Colonic mucosa (tissue), 4 donors: ENCODE data around the gene DPP10. TPM values are rescaled to one million over a fixed set of nuclear protein-coding genes. Genes with fewer than 3 reads are reported as not detected.

Source experiments
- DNase-seq: peaks from one replicate; pipeline ENCODE4 v3.0.0-alpha.2; 2020
- H3K27ac ChIP-seq: fragments of 200-600 bp; one replicate; pipeline ENCODE4 v1.8.0; 2021
- H3K27me3 ChIP-seq: fragments of 200-600 bp; one replicate; pipeline ENCODE4 v1.8.0; 2021
- H3K36me3 ChIP-seq: fragments of 200-600 bp; one replicate; pipeline ENCODE4 v1.8.0; 2021
- H3K4me1 ChIP-seq: fragments of 200-600 bp; one replicate; pipeline ENCODE4 v1.8.0; 2021; ENCODE audit warnings: mild to moderate bottlenecking
- H3K4me3 ChIP-seq: fragments of 200-600 bp; one replicate; pipeline ENCODE4 v1.8.0; 2021
- H3K9ac ChIP-seq, 2 donors: one replicate each; pipeline ENCODE4 v1.7.0; 2013; ENCODE audit warnings: control low read depth in 2 of 2, low read depth in 2 of 2, low read length in 2 of 2
- H3K9me3 ChIP-seq: fragments of 200-600 bp; one replicate; pipeline ENCODE4 v1.8.0; 2021
- intact Hi-C: fragments of 100-400 bp; cut with DNase I; formaldehyde crosslinking; loops from one replicate; pipeline ENCODE4 v1.14.1; 2022
- total RNA-seq, 2 donors: library from RNA; stranded (reverse); fragmentation: NEBNext Ultra II Directional in 1 of 2; extraction: Animal tissue kit (Norgen Biotek cat#: 25700) in 1 of 2; gene quantifications; one replicate each; pipeline ENCODE4 v1.2.1, GENCODE V29; 2021
- TF ChIP-seq, protein P1 (sequence below): fragments of 200-600 bp; IDR thresholded peaks from one replicate; pipeline ENCODE4 v1.8.0; 2022; ENCODE audit warnings: antibody characterized with exemption, mild to moderate bottlenecking
- donor health status: healthy.
- donor health status: DM: no; HTN: no; CAD: no.
- donor health status: DM: no; HTN: no; CAD: no.

DPP10 gene
- total RNA-seq, 2 donors from 2014 or later, result 6.0 to 8.1 TPM

DNA sequence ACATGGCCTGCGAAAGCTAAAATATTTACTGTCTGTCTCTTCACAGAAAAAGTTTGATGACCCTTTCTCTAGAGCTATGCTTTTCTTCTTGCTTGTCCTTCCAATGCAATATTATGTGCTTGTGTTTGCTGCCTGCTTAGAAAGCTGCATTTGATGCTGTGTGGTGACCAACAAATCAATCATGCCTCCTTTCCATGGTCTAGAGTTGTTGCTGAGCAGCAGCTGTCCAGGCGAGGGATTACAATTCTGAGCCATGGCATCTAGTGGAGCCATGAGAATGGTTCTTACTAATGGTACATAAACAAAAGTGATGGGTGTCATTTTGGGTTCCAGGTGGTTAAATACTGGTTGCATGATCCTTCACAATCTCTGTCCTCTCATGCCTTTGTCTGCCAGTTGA is 1142.1 kb downstream of the DPP10 start:
- no peaks in the 10 kb centered on the region for H3K4me1 ChIP-seq
- no peaks in the 10 kb centered on the region for H3K36me3 ChIP-seq
- no peak overlapping the region for H3K27ac ChIP-seq
- intact Hi-C loops, result no loop called here
- peak overlapping the region in 1 of 2 donors; percentile 17 for H3K9ac ChIP-seq
- TF ChIP-seq, protein P1, sequence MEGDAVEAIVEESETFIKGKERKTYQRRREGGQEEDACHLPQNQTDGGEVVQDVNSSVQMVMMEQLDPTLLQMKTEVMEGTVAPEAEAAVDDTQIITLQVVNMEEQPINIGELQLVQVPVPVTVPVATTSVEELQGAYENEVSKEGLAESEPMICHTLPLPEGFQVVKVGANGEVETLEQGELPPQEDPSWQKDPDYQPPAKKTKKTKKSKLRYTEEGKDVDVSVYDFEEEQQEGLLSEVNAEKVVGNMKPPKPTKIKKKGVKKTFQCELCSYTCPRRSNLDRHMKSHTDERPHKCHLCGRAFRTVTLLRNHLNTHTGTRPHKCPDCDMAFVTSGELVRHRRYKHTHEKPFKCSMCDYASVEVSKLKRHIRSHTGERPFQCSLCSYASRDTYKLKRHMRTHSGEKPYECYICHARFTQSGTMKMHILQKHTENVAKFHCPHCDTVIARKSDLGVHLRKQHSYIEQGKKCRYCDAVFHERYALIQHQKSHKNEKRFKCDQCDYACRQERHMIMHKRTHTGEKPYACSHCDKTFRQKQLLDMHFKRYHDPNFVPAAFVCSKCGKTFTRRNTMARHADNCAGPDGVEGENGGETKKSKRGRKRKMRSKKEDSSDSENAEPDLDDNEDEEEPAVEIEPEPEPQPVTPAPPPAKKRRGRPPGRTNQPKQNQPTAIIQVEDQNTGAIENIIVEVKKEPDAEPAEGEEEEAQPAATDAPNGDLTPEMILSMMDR, result no peak
- no peaks in the 10 kb centered on the region for H3K27me3 ChIP-seq
- no peaks in the 10 kb centered on the region for H3K9me3 ChIP-seq
- no peak overlapping the region for H3K4me3 ChIP-seq
- DNase-seq, result no peak

DNA sequence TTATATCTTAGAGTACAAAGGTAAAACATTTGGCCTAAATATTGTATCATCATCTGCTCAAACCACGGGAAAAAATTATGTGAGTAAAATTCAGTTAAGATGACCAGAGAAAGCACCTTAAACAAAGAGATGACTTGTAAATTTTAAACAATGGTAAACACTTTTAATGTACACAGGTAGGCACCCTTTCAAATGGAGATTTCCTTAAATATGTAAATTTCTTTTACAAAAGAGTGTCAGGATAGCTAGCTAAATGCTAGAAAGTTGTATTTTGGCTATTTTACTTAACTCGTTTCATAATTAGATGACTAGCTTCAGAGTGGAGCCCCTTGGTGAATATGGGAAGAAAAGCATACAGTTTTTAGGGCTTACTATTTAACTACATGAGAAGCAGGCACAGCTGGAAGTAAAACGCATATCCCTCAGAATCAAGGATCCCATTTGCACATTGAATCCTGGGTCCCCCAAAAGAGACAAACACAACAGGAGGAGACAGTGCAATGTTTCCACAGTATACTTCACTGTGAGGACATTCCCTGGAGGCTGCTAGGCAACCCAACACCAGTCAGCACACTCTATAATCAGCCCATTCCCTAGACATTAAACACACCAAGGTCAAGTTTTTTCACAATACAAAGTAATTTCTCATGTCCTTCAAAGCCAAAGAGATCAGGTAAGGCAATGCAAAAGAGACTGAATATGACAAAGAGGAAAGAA is 1154.4 kb downstream of the DPP10 start:
- intact Hi-C loops, result no loop called here
- Histone ChIP-seq H3K27me3 (no peaks in the 10 kb centered on the region), H3K9me3 (no peaks in the 10 kb centered on the region), H3K4me3 (no peak overlapping the region), H3K9ac (no peak overlapping the region), H3K4me1 (no peaks in the 10 kb centered on the region), H3K36me3 (no peaks in the 10 kb centered on the region), H3K27ac (no peak overlapping the region)
- TF ChIP-seq, protein P1, result no peak
- DNase-seq, result no peak

DNA sequence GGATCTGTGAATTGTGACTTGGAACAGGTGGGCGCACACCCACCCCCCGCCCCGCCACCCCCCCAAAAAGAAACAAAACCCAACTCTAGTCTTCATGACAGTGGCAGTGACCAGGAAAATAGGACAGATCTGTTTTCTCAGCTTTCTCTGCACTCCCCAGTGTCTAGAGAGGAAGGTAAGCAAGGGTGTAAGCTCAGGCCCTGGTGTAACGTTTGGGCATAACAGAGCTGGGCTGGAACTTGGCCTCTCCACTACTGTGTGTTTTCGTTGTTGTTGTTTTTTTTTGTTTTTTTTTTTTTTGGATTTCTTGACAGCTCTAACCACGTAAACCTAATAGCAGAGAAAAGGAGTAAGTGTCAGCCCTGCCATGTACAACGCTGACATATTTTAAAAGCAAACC is 1160.8 kb downstream of the DPP10 start:
- no peak overlapping the region for H3K9ac ChIP-seq
- H3K27ac ChIP-seq, result no peak overlapping the region
- H3K4me3 ChIP-seq, result no peak overlapping the region
- intact Hi-C loops, result no loop called here
- H3K9me3 ChIP-seq, result no peaks in the 10 kb centered on the region
- TF ChIP-seq, protein P1, result no peak
- no peaks in the 10 kb centered on the region for H3K27me3 ChIP-seq
- no peaks in the 10 kb centered on the region for H3K4me1 ChIP-seq
- H3K36me3 ChIP-seq, result no peaks in the 10 kb centered on the region
- no peak for DNase-seq

DNA sequence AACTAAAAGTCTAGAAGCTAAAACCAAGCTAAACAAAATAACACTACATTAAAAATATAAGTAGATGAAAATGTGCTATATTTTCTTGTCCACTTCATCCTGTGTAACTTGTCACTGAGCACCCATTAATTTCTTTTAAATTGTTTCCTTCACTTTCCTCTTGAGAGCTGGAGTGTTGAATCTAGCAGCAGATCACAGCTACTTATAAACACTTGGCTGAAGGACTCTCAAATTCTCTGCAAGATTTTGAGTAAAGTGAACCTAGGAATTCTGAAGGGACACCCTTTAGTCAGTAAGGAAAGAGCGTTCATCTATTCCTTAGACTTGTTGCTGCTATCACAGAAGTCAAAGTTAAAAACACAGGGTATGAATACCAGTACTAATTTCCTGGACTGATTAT is 1163.9 kb downstream of the DPP10 start:
- no peak overlapping the region for H3K9ac ChIP-seq
- TF ChIP-seq, protein P1, result no peak

DNA sequence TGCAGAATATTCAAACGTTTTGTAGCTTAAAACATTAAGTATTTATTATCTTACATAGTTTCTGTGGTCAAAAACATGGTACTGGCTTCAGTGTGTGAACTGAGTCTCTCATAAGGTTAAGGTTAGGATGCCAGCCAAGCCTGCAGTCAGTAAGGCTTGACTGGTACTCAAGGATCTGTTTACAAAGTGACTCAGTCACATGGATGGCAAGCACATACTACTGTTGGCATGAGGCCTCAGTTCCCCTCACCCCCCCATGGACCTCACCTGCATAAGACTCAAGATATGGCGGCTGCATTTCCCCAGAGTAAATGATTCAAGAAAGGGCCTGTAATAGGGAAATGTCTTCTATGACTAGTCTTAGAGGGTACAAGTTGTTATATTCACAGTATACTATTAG is 1167.5 kb downstream of the DPP10 start:
- no peaks in the 10 kb centered on the region for H3K36me3 ChIP-seq
- TF ChIP-seq, protein P1, result no peak
- no peaks in the 10 kb centered on the region for H3K4me1 ChIP-seq
- no peak overlapping the region for H3K9ac ChIP-seq
- H3K9me3 ChIP-seq, result no peaks in the 10 kb centered on the region
- H3K4me3 ChIP-seq, result no peak overlapping the region
- DNase-seq, result no peak
- H3K27me3 ChIP-seq, result no peaks in the 10 kb centered on the region
- intact Hi-C loops, result no loop called here
- H3K27ac ChIP-seq, result no peak overlapping the region

More for the DNA sequence above, 1163.9 kb downstream of the DPP10 start:
- Histone ChIP-seq H3K4me1 (no peaks in the 10 kb centered on the region), H3K4me3 (no peak overlapping the region), H3K36me3 (no peaks in the 10 kb centered on the region), H3K27me3 (no peaks in the 10 kb centered on the region), H3K9me3 (no peaks in the 10 kb centered on the region), H3K27ac (no peak overlapping the region)
- intact Hi-C loops, result no loop called here
- no peak for DNase-seq
